GM19023 (cell line): ENCODE results near the gene KPNA5.

ENCODE experiments used
- ATAC-seq: cut with Tn5 transposase; IDR thresholded peaks from one replicate; pipeline ENCODE4 v1.9.1; 2021; ENCODE audit warnings: mild to moderate bottlenecking, moderate library complexity; ENCODE audit not compliant: unreplicated experiment

KPNA5 gene

DNA sequence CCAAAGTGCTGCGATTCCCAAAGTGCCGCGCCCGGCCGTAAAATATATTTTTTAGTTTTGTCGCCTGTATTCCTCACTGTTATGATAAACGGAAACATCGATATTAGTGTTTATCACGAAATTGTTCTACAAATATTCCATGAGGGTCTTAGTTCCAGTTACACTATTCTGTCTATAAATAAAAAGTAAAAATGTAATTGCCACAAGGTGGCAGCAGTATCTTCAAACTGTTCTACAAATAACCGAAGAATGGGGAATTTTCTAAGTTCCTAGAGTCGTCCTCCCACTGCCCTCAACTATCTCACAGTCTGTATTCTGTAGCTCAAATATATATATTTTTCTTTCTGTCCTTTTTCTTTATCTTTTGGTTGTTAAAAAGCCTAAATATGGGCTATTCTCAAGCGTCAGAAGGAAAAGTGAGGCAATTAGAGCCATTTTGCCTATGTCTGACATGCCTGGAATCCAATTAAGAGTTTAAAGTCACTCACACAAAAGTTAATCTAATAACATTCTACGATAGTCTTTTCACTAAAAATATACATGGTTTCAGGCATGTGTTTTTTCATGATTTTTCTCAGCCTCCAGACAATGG is 98.7 kb downstream of the KPNA5 start:
- no peak for ATAC-seq

DNA sequence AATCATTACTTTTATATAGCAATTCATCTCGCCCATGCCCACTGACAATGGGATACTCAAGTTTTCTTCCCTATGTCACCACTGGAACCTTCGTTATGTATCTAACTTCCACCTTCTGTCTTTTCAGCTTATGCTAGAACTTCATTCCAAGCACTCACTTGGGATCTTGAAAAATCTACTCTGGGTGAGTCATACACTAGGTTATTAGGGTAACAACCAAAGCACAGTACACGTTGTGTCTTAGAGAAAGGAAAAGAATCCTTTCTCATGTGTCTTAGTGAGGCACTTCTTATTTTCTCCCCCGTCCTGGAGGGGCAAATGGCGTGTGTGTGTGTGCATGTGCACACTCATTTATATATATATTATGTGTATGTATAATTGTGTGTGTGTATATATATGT is 102.8 kb downstream of the KPNA5 start:
- ATAC-seq: no peak
